Chondrocyte (in vitro differentiated cells): Measurements from ENCODE around the gene MEGF6. TPM values are rescaled to one million over a fixed set of nuclear protein-coding genes. Genes with fewer than 3 reads are reported as not detected.

ENCODE experiments used
- DNase-seq: peaks from one replicate; pipeline ENCODE4 v3.0.0; 2021; ENCODE audit warnings: mixed read lengths, low spot score
- H3K27ac Mint-ChIP-seq: one replicate; pipeline ENCODE4 v1.8.0; 2021; ENCODE audit warnings: mild to moderate bottlenecking, moderate library complexity, mixed read lengths; ENCODE audit not compliant: unreplicated experiment
- H3K27me3 Mint-ChIP-seq: 2 replicates; pipeline ENCODE4 v1.8.0; 2021; ENCODE audit warnings: low read depth, mixed read lengths
- H3K36me3 Mint-ChIP-seq: 2 replicates; pipeline ENCODE4 v1.8.0; 2021; ENCODE audit warnings: low read depth, mixed read lengths
- H3K4me1 Mint-ChIP-seq: 2 replicates; pipeline ENCODE4 v1.8.0; 2021; ENCODE audit warnings: low read depth, mild to moderate bottlenecking, mixed read lengths
- H3K4me3 Mint-ChIP-seq: one replicate; pipeline ENCODE4 v1.8.0; 2021; ENCODE audit warnings: mild to moderate bottlenecking, moderate library complexity, mixed read lengths; ENCODE audit not compliant: unreplicated experiment
- H3K9me3 Mint-ChIP-seq: 2 replicates; pipeline ENCODE4 v1.8.0; 2021; ENCODE audit warnings: low read depth, mixed read lengths
- total RNA-seq: library from RNA; stranded (reverse); gene quantifications from 3 replicates; pipeline ENCODE4 v1.2.1, GENCODE V29; 2021
- TF ChIP-seq, protein P1 (sequence below): fragments of 200-600 bp; sonication (generic); IDR thresholded peaks from 2 replicates; pipeline ENCODE4 v1.5.0; 2021; ENCODE audit warnings: antibody characterized with exemption, mild to moderate bottlenecking, moderate library complexity

Gene MEGF6
- total RNA-seq, 1 donor from 2014 or later, result 328 TPM

DNA sequence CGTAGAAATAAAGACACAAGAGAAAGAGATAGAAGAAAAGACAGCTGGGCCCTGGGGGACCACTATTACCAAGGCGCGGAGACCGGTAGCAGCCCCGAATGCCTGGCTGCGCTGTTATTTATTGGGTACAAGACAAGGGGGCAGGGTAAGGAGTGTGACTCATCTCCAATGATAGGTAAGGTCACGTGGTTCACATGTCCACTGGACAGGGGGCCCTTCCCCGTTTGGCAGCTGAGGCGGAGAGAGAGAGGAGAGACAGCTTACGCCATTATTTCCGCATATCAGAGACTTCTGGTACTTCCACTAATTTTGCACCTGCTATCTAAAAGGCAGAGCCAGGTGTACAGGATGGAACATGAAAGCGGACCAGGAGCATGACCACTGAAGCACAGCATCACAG is 9.4 kb upstream of the MEGF6 start:
- H3K36me3 Mint-ChIP-seq, result no peaks in the 10 kb centered on the region
- no peak overlapping the region for H3K27ac Mint-ChIP-seq
- DNase-seq, result no peak
- H3K4me1 Mint-ChIP-seq, result peaks cover 34% of the 10 kb centered on the region
- no peak overlapping the region for H3K4me3 Mint-ChIP-seq
- H3K9me3 Mint-ChIP-seq, result no peaks in the 10 kb centered on the region
- TF ChIP-seq, protein P1, sequence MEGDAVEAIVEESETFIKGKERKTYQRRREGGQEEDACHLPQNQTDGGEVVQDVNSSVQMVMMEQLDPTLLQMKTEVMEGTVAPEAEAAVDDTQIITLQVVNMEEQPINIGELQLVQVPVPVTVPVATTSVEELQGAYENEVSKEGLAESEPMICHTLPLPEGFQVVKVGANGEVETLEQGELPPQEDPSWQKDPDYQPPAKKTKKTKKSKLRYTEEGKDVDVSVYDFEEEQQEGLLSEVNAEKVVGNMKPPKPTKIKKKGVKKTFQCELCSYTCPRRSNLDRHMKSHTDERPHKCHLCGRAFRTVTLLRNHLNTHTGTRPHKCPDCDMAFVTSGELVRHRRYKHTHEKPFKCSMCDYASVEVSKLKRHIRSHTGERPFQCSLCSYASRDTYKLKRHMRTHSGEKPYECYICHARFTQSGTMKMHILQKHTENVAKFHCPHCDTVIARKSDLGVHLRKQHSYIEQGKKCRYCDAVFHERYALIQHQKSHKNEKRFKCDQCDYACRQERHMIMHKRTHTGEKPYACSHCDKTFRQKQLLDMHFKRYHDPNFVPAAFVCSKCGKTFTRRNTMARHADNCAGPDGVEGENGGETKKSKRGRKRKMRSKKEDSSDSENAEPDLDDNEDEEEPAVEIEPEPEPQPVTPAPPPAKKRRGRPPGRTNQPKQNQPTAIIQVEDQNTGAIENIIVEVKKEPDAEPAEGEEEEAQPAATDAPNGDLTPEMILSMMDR, result no peak
- H3K27me3 Mint-ChIP-seq, result peaks cover 2% of the 10 kb centered on the region

DNA sequence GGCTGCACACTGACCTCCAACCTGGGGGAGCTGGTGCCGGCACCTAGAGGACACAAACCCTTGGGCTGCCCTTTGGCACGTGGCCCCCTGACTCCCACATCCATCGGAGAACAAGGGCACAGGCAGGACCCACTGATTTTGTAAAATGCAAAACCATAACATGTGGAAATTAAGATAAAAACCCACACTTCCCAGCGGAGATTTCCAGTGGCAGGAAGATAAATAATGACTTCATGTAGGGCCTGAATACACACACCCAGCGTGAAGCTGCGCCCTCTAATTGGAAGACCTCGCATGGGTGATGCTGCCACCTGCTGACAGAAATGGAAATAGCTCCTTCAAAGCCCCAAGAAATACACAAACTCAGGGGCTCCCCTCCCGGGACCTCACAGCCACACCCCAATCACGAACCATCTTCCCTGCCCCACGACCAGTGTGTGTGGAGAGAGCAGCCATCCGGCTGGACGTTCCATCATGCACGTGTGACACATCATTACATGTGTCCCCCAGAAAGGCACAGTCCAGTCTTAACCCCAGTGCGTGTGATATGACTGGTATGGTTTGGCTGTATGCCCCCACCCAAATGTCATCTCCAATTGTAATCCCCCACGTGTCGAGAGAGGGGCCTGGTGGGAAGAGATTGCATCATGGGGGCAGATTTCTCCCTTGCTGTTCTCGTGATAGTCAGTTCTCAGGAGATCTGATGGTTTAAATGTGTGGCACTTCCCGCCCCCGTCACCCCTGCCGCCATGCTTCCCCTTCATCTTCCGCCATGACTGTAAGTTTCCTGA is 7.8 kb upstream of the MEGF6 start:
- H3K27ac Mint-ChIP-seq, result no peak overlapping the region
- no peak overlapping the region for H3K4me3 Mint-ChIP-seq
- peaks cover 34% of the 10 kb centered on the region for H3K4me1 Mint-ChIP-seq
- DNase-seq, result no peak
- H3K9me3 Mint-ChIP-seq, result no peaks in the 10 kb centered on the region
- peaks cover 2% of the 10 kb centered on the region for H3K27me3 Mint-ChIP-seq
- TF ChIP-seq, protein P1, result peak; percentile 93
- H3K36me3 Mint-ChIP-seq, result no peaks in the 10 kb centered on the region

DNA sequence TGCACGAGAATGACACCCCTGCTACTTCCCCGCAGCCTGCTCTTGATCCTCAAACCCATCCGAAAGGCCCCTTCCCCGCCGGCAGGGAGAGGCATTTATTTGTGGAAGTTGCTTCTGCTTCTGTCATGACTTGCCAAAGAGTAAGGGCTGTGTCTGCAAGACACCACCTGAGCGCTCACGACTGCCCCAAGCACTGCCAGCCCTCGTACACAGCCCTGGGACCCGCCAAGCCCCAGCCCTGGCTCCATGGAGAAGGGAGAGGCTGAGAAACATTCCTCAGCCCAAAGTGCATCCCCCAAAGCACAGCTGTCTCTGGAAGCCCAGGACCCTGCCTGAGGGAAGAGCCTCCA is 7.2 kb upstream of the MEGF6 start:
- no peak overlapping the region for H3K27ac Mint-ChIP-seq
- H3K27me3 Mint-ChIP-seq, result peaks cover 2% of the 10 kb centered on the region
- TF ChIP-seq, protein P1, result no peak
- no peaks in the 10 kb centered on the region for H3K36me3 Mint-ChIP-seq
- peaks cover 34% of the 10 kb centered on the region for H3K4me1 Mint-ChIP-seq
- no peak overlapping the region for H3K4me3 Mint-ChIP-seq
- H3K9me3 Mint-ChIP-seq, result no peaks in the 10 kb centered on the region
- no peak for DNase-seq

DNA sequence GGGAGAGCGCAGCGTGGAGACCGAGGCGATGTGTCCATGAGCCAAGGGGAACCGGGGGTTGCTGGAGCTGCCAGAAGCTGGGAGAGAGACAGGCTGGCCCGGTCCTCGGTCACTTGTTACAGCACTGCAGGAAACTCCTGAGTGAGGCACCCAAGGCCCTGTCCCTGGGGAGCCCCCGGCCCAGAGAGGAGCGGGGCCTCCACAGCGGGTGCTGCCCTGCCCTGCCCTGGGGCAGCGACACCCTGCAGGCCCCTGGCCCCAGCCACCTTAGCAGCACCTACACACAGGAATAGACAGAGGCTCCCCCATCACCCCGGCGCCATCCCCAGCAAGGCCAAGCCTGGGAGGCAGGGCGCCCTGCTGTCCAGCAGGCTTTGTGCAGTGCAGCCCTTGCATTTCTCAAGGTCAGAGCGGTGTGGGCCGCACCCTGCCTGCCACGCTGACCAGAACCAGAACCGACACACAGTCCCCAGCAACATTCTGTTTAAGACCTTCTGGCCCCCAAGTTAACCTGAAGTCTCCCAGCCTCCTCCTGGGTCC is 6.6 kb upstream of the MEGF6 start:
- Mint-ChIP-seq H3K4me3 (no peak overlapping the region), H3K4me1 (peaks cover 34% of the 10 kb centered on the region), H3K27me3 (peaks cover 3% of the 10 kb centered on the region), H3K36me3 (no peaks in the 10 kb centered on the region), H3K9me3 (no peaks in the 10 kb centered on the region), H3K27ac (no peak overlapping the region)
- no peak for DNase-seq
- TF ChIP-seq, protein P1, result no peak

DNA sequence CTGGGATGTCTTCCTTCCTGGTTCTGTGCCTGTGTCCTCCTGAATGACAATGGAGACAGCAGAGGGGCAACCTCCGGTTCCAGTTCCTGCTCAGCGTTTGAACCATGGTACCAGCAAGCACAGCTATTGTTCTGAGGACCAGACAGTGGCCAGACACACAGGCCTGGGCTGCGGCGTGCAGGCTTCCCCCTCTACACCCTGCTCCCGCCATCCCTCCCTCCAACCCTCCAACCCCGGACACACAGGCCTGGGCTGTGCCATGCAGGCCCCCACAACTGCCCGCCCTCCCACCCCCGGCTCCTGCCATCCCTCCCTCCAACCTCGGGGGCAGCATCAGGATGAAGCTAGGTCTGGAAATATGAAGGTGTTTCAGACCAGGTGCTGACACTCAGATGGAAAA is 5.6 kb upstream of the MEGF6 start:
- H3K36me3 Mint-ChIP-seq, result no peaks in the 10 kb centered on the region
- H3K4me3 Mint-ChIP-seq, result no peak overlapping the region
- peaks cover 3% of the 10 kb centered on the region for H3K27me3 Mint-ChIP-seq
- TF ChIP-seq, protein P1, result no peak
- no peak for DNase-seq
- no peaks in the 10 kb centered on the region for H3K9me3 Mint-ChIP-seq
- peaks cover 32% of the 10 kb centered on the region for H3K4me1 Mint-ChIP-seq
- H3K27ac Mint-ChIP-seq, result no peak overlapping the region
